ENCODE results near the gene MEF2A.

DNA sequence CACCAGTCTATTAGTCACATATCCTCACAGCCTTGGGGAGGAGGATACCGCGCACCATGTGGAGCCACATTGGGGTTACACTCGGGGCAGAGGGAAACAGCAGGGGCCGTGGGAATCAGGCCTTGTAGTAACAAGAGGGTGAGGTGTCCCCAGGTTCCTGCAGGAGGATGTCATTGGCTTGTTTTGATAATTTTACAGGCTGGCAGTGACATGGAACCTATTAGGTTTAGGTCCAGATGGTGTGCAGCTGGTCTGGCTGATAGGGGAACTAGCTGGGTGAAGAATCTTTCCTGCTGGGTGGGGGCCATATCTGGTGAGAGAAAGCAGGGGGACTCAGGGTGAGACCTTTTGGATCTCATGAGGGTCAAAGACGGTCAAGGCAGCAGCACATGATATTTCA is 9.8 kb upstream of the MEF2A start:
- TF ChIP-seq, protein P1, sequence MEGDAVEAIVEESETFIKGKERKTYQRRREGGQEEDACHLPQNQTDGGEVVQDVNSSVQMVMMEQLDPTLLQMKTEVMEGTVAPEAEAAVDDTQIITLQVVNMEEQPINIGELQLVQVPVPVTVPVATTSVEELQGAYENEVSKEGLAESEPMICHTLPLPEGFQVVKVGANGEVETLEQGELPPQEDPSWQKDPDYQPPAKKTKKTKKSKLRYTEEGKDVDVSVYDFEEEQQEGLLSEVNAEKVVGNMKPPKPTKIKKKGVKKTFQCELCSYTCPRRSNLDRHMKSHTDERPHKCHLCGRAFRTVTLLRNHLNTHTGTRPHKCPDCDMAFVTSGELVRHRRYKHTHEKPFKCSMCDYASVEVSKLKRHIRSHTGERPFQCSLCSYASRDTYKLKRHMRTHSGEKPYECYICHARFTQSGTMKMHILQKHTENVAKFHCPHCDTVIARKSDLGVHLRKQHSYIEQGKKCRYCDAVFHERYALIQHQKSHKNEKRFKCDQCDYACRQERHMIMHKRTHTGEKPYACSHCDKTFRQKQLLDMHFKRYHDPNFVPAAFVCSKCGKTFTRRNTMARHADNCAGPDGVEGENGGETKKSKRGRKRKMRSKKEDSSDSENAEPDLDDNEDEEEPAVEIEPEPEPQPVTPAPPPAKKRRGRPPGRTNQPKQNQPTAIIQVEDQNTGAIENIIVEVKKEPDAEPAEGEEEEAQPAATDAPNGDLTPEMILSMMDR (IDR thresholded peaks at IDR 0.05), result no peak
- TF ChIP-seq POLR2A (IDR thresholded peaks at IDR 0.05), result no peak
